Progenitor cell of endocrine pancreas (in vitro differentiated cells): Measurements from ENCODE around the gene CCDC28A. TPM values are rescaled to one million over a fixed set of nuclear protein-coding genes. Genes with fewer than 3 reads are reported as not detected.

Experiments used
- DNase-seq: peaks from one replicate; pipeline ENCODE4 v3.0.0; 2021; ENCODE audit warnings: low spot score; ENCODE audit not compliant: unreplicated experiment
- H3K27ac Mint-ChIP-seq: 2 replicates; pipeline ENCODE4 v1.8.0; 2021; ENCODE audit warnings: mild to moderate bottlenecking, moderate library complexity, mixed read lengths
- H3K27me3 Mint-ChIP-seq: 2 replicates; pipeline ENCODE4 v1.8.0; 2021; ENCODE audit warnings: mixed read lengths
- H3K36me3 Mint-ChIP-seq: 2 replicates; pipeline ENCODE4 v1.8.0; 2022; ENCODE audit warnings: mixed read lengths; ENCODE audit not compliant: insufficient read depth
- H3K4me1 Mint-ChIP-seq: 2 replicates; pipeline ENCODE4 v1.8.0; 2021; ENCODE audit warnings: low read depth, mixed read lengths
- H3K4me3 Mint-ChIP-seq: 2 replicates; pipeline ENCODE4 v1.8.0; 2021; ENCODE audit warnings: low read depth, mild to moderate bottlenecking, moderate library complexity, mixed read lengths
- H3K9me3 Mint-ChIP-seq: 2 replicates; pipeline ENCODE4 v1.8.0; 2021; ENCODE audit warnings: low read depth, mixed read lengths
- total RNA-seq: library from RNA; stranded (reverse); gene quantifications from 2 replicates; pipeline ENCODE4 v1.2.1, GENCODE V29; 2021
- TF ChIP-seq, protein P1 (sequence below): fragments of 200-600 bp; sonication (generic); IDR thresholded peaks from one replicate; pipeline ENCODE4 v1.5.0; 2021; ENCODE audit warnings: antibody characterized with exemption, mild to moderate bottlenecking; ENCODE audit not compliant: unreplicated experiment

The CCDC28A gene
- total RNA-seq, 1 donor from 2014 or later = 9.4 TPM

GRCh38 chr6:138814179-138814834 is 40.7 kb downstream of the CCDC28A start:
- peak overlapping the region; percentile 39 for H3K27ac Mint-ChIP-seq
- no peak for DNase-seq
- peaks cover 39% of the 10 kb centered on the region for H3K4me1 Mint-ChIP-seq
- TF ChIP-seq, protein P1, sequence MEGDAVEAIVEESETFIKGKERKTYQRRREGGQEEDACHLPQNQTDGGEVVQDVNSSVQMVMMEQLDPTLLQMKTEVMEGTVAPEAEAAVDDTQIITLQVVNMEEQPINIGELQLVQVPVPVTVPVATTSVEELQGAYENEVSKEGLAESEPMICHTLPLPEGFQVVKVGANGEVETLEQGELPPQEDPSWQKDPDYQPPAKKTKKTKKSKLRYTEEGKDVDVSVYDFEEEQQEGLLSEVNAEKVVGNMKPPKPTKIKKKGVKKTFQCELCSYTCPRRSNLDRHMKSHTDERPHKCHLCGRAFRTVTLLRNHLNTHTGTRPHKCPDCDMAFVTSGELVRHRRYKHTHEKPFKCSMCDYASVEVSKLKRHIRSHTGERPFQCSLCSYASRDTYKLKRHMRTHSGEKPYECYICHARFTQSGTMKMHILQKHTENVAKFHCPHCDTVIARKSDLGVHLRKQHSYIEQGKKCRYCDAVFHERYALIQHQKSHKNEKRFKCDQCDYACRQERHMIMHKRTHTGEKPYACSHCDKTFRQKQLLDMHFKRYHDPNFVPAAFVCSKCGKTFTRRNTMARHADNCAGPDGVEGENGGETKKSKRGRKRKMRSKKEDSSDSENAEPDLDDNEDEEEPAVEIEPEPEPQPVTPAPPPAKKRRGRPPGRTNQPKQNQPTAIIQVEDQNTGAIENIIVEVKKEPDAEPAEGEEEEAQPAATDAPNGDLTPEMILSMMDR = no peak
- no peak overlapping the region for H3K4me3 Mint-ChIP-seq
- no peaks in the 10 kb centered on the region for H3K36me3 Mint-ChIP-seq
- no peaks in the 10 kb centered on the region for H3K9me3 Mint-ChIP-seq
- peaks cover 3% of the 10 kb centered on the region for H3K27me3 Mint-ChIP-seq

GRCh38 chr6:138815221-138815620 is 41.7 kb downstream of the CCDC28A start:
- Mint-ChIP-seq H3K27me3 (peaks cover 3% of the 10 kb centered on the region), H3K9me3 (no peaks in the 10 kb centered on the region), H3K4me1 (peaks cover 44% of the 10 kb centered on the region), H3K27ac (no peak overlapping the region), H3K4me3 (no peak overlapping the region), H3K36me3 (no peaks in the 10 kb centered on the region)
- TF ChIP-seq, protein P1 = no peak
- no peak for DNase-seq

- TF ChIP-seq, protein P1 = peak; percentile 70
- DNase-seq = no peak
- H3K27me3 Mint-ChIP-seq = peaks cover 3% of the 10 kb centered on the region
- peak overlapping the region; percentile 13 for H3K4me3 Mint-ChIP-seq
- peak overlapping the region; percentile 95 for H3K27ac Mint-ChIP-seq
- peaks cover 46% of the 10 kb centered on the region for H3K4me1 Mint-ChIP-seq
- no peaks in the 10 kb centered on the region for H3K9me3 Mint-ChIP-seq
- H3K36me3 Mint-ChIP-seq = no peaks in the 10 kb centered on the region
Observed at GRCh38 chr6:138815797-138816528, 42.4 kb downstream of the CCDC28A start.

DNA sequence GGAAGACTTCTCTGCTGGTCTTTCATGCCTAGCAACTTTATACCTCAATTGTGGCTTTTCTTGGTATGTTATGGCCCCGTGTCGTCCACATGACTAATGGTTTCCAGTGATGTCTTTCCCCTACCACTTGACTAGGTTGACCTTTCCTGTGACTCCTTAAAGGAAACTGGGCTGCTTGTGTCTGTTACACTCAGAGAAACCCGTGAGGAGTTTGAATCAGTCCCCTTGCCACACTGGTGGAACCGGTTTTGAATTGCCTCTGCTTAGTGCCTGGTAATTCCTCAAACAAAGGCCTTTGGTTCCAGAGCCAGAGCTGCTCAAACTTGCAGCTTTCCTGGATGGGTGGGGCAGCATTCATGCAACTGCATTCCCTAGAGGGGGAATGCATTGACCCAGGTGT is 44.2 kb downstream of the CCDC28A start:
- peak overlapping the region; percentile 99 for H3K27ac Mint-ChIP-seq
- peaks cover 3% of the 10 kb centered on the region for H3K27me3 Mint-ChIP-seq
- H3K9me3 Mint-ChIP-seq = no peaks in the 10 kb centered on the region
- TF ChIP-seq, protein P1 = no peak
- no peaks in the 10 kb centered on the region for H3K36me3 Mint-ChIP-seq
- peak; percentile 73 for DNase-seq
- H3K4me3 Mint-ChIP-seq = peak overlapping the region; percentile 20
- peaks cover 50% of the 10 kb centered on the region for H3K4me1 Mint-ChIP-seq

DNA sequence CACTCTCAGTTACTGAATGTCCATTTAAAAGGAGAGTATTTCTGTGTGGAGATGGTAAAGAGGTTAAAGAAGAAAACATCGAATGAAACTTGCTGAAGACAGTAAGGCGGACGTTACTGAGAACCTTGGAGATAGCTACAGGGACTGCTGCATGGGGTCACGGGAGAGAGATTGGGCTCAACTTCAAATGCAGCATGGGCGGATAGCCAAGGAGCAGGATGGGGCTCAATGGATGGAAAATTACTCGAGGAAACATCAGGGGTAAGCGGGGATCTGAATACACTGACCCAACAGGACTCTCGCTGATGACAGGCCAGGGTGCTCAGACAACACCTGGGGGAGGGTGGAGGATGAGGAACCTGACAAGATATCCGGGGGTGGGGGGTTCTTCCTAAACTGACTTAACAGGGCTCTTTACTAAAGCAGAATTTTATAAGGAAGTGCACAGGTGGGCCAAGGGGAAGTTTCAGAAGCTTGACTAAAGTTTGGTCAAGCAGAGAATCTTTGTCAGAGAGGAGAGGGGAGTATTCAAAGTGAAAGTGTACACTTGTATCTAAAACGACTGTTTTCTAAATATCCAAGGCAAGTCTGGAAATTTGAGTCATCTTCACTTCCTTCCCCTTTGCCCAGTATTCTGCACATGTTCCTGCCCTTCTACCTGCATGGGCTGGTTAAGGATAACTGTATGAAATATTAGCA is 45.1 kb downstream of the CCDC28A start:
- peaks cover 3% of the 10 kb centered on the region for H3K27me3 Mint-ChIP-seq
- peak overlapping the region; percentile 99 for H3K27ac Mint-ChIP-seq
- no peaks in the 10 kb centered on the region for H3K9me3 Mint-ChIP-seq
- H3K36me3 Mint-ChIP-seq = no peaks in the 10 kb centered on the region
- TF ChIP-seq, protein P1 = no peak
- H3K4me1 Mint-ChIP-seq = peaks cover 48% of the 10 kb centered on the region
- no peak for DNase-seq
- H3K4me3 Mint-ChIP-seq = peak overlapping the region; percentile 20
